ENCODE results near the gene MSH5. TPM values are rescaled to one million over a fixed set of nuclear protein-coding genes. Genes with fewer than 3 reads are reported as not detected.

MSH5 gene
- total and polyA plus RNA-seq, 9 of the 15 experiments (the other 6 are each of a cell fraction or from before 2014, with no cell fraction given): 12.5 to 104 (median 46.6) TPM

- TF ChIP-seq NFYB (IDR thresholded peaks at IDR 0.05; ENCODE audit: extremely low read depth, insufficient read length) (no peak), TAF9B (IDR thresholded peaks at IDR 0.05; ENCODE audit: partially characterized antibody) (no peak), TCFL5 (CRISPR knock-in tag; conservative IDR thresholded peaks at IDR 0.05) (no peak), UBTF (IDR thresholded peaks at IDR 0.05; ENCODE audit: borderline replicate concordance in 1 of 2, low read depth in 2 of 2, low read length in 2 of 2) (peak in 1 of 2 experiments; percentile 82; a peak in 1 of 4 replicates), CREB3 (tag; conservative IDR thresholded peaks at IDR 0.05; ENCODE audit: low read depth) (peak; percentile 88), FOXP4 (CRISPR knock-in tag; IDR thresholded peaks at IDR 0.05; ENCODE audit: borderline replicate concordance) (peak; percentile 86; the same call in 1 of the 2 replicates), MTA3 (IDR thresholded peaks at IDR 0.05; ENCODE audit: borderline replicate concordance) (peak; percentile 98), CCNT2 (IDR thresholded peaks at IDR 0.05; ENCODE audit: borderline replicate concordance, extremely low read depth, insufficient read length, low read depth, low read length) (peak; percentile 93), POLR2A (conservative IDR thresholded peaks at IDR 0.05) (peak; percentile 83), TCF15 (CRISPR knock-in tag; IDR thresholded peaks at IDR 0.05) (0 out of 2 replicates have a peak, but pooled peaks have one; percentile 8), POLR2B (IDR thresholded peaks at IDR 0.05; ENCODE audit: low read depth, partially characterized antibody) (peak; percentile 75), RBM14 (IDR thresholded peaks at IDR 0.05; ENCODE audit: borderline replicate concordance, insufficient read depth, low read depth, low read length) (no peak), SNRNP70 (optimal IDR thresholded peaks at IDR 0.05; ENCODE audit: low read depth, low read length) (no peak), HDAC8 (tag; IDR thresholded peaks at IDR 0.05) (0 out of 2 replicates have a peak, but pooled peaks have one; percentile 41), ESRRB (CRISPR knock-in tag; IDR thresholded peaks at IDR 0.05; ENCODE audit: borderline replicate concordance) (0 out of 2 replicates have a peak, but pooled peaks have one; percentile 2), ZKSCAN1 (IDR thresholded peaks at IDR 0.05; ENCODE audit: low read depth, low read length) (0 out of 2 replicates have a peak, but pooled peaks have one; percentile 24), PHB2 (IDR thresholded peaks at IDR 0.05; ENCODE audit: low read depth) (peak; percentile 2; the same call in 1 of the 2 replicates), TBL1XR1 (IDR thresholded peaks at IDR 0.05; ENCODE audit: low read length in 2 of 2) (peak in 1 of 2 experiments; percentile 92; a peak in 3 of 4 replicates), TAF15 (IDR thresholded peaks at IDR 0.05; ENCODE audit: low read depth, low read length) (no peak), NEUROD1 (IDR thresholded peaks at IDR 0.05; ENCODE audit: borderline replicate concordance, low read depth, low read length, partially characterized antibody) (peak; percentile 95), FOXK1 (CRISPR knock-in tag; IDR thresholded peaks at IDR 0.05; ENCODE audit: borderline replicate concordance) (peak; percentile 56; the same call in 1 of the 2 replicates)
Measured at GRCh38 chr6:31690231-31691077, 49.4 kb upstream of the MSH5 start (continued).
